Smooth muscle cell of the brain vasculature (primary cell): Measurements from ENCODE around the gene TSHZ1.

Experiments used
- DNase-seq: peaks from one replicate; pipeline ENCODE4 v3.0.0-alpha.2; 2012; ENCODE audit warnings: low read depth, low spot score

TSHZ1 gene

DNA sequence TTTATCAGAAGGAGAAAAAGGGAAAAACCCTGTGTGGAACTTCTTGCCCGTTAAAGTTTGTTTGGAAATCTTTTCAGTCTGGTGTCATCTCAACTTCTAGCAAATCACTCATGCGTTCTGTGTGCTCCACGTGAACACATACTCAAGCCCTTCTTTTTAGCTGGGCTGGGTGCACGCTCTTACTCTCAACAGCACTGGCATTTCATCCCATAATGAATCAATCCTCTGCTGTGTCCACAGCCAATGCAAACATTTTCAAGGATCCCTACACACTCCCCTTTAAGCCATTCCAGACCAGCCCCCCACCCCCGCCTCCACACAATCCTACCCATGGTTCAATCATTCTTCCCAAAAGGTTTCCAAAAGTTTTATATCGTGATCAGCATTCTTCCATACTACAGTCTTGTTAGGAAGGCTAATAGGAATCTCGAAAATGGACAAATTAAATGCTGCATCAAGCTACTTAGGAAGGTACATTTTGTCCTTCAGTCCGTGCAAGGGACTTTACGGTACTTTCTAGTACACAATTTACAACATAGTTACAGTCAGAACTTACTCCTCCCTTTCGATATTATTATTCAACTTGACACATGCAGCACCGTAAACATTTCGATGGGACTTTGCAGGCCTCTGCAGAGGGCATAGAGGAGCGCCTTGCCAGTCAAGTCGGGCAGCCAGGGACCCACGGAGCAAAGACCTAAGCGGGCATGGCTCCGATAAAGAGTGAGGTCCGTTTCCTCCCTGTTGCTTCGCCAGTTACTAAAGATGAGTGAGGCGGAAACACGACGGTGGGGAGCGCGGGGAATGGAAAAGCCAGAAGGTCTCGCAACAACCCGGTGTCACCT lies 3.1 kb upstream of the TSHZ1 start:
- no peak for DNase-seq

DNA sequence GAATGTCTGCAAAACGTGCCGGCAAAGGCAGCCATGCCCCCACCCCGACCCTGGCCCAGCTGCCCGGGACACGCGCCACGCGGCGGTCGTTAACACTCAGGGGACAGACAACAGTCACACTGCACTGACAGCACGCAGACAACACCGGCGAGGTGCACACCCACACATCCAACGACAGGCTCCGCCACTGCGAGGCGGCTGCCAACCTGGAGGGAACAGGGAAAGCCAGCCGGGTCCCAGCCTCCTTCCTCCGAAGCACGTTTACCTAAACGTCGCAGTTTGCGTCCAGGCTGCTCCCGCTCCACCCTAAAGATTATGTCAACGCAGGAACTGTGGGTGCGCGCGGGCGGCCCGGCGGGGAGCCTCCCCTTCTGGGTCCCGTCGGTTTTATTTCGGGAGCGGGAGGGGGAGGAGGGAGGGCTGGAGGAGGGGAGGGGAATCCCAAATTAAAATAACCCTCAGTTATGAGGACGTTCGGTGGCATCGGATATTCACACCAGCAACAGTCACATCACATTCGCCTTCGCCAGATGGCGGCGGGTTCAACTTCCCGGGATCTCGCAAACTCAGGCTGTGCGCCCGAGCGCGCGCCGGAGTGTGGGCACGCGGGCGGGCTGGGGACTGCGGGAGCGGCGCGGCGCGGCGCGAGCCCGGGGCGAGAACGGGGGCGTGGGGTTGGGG lies 2.3 kb upstream of the TSHZ1 start:
- no peak for DNase-seq

DNA sequence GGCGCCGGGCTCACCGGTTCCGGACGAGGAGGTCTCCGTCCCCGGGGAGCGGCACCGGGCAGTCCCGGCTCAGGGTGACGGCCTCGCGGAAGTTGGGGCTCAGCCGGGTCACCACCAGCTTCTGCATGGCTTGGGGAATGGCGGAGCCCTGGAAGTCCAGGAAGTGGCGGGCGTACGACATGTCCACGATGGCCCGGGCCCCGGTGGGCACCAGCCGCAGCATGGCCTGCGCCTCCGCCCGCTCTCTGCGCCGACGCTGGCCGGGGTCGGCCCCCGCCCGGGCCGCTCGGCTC lies 1.8 kb upstream of the TSHZ1 start:
- no peak for DNase-seq

DNA sequence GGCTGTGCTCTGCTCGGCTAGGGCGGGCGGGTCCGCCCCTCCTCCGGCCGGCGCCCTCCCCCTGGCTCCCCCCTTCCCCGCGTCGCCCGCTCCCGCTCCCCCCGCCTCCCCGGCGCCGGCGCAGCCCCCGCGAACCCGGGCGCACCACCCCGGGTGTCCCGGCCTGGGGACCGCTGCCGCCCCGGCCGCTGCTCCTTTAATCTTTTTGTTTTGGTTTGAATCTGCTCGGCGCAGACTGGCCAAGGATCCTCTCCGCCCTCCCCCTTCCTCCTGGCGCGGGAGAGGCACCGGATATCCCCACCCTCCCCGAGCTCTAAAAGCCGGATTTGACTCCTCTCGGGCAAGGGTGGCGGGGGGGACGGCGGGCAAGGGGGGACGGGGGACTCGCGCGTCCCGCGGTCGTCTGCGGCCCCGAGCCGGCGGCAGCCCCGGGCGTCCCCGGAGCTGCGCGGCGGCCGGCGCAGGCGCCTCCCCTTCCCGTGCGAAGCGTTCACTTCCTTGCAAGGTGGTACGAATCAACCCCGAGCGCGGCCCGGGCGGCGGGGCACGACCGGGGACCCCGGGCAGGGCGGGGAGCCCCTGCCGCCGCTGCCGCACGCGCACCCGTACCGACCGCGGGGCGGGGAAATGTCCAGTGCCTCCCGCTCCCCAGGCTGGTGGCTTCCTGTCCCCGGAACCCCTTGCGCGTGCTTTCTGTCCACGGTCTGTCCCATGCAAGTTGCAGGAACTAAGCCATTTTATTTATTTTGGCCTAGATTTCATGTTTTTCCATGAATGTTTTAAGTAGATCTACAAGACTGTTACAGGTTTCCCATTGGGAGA lies 1.3 kb upstream of the TSHZ1 start, which contains the start of gene PTGR3:
PTGR3 (minus strand) TSS at position 11 of the 822 bp plus-strand sequence. CDS start 81 bp downstream, outside the sequence.
- no peak for DNase-seq

DNA sequence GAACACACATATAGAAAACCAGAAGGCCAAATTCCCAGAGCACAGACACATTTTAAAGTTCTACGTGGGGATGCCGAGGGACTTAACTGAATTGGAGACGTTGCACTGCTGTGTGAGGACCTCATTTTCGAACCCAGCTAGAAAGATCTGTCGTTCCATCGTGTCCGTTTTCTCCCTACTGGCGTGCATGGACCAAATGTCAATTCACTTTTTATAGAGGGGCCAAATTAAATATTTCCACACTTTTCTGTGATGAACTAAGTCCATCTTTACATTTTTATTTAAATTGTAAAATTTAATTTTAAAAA lies 692 bp upstream of the TSHZ1 start:
- no peak for DNase-seq

DNA sequence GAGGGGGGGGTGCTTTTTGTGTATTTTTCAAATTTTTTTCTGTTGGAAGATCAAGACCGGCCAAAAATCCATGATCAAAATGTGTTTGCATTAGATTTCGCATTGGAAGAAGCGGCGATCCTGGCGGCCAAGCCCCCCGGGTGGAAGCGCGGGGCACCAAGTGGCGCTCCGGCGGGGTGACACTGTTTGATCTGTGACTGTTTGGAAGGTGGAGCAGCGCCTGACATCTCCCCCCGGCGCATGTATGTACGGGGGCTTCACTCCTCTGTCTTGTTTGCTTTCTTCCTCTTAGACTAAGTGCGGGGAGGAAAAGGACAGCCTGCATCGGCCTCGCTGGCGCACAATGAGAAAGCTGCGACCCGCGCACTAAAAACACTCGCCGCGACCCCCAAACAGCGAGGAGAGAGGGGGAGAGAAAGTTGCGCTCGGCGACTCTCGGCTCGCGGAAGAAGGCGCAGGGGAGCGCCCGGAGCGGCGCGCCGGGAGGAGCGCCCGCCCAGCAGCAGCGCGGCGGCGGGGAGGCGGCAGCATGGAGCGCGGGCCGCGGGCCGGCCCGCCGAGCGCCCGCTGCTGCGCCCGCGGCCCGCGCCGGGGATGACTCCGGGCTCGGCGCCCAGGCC lies 515 bp downstream of the TSHZ1 start:
- DNase-seq = no peak

DNA sequence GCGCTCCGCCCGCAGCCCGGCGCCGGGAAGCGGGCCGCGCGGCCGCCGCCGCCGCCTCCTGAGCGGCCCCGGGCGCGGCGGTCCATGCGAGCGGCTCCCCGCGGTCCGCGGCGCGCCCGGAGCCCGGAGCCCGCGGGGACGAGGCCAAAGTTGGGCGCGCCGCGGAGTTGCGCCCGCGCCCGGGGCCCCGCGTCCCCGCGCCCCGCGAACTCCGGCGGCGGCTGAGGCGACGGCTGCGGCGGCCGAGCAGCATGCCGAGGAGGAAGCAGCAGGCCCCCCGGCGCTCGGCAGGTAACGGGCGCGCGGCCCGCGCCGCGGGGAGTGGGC lies 992 bp downstream of the TSHZ1 start:
- no peak for DNase-seq

DNA sequence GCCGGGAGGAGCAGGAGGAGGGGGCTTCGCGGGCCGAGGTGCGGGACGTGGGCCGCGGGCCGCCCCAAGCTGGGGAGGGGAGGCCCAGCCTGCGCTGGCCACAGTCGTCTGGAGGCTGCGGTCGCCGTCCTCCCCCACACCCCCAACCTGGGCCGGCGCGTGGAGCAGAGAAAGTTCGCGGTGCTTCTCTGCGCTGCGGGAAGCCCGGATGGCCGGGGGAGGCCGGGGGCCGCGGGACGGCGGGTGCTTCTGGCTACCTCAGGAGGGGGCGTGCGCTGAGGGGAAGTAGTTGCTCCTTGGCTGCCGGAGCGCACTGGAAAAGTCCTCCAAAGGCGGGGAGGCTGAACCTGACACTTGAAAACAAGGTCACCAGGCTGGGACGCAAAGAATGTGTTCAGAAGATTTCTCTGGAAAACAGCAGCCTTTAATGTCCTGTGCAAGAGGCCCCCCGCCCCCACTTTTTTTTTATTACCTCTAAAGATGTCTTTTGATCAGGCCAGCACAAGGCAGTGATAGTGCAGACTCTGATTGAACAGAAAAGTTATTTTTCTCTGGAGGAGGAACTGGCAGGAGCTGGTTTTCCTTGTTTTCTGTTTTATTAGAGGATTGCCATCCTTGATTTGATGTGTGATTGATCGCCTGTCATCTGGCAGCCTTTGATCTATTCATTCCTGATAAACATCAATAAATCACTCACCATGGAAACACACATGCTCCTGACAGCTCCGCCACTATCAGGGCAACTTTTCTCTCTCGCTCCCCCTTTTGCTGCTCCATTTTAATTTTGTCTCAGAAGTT lies 1.6 kb downstream of the TSHZ1 start:
- DNase-seq = no peak

DNA sequence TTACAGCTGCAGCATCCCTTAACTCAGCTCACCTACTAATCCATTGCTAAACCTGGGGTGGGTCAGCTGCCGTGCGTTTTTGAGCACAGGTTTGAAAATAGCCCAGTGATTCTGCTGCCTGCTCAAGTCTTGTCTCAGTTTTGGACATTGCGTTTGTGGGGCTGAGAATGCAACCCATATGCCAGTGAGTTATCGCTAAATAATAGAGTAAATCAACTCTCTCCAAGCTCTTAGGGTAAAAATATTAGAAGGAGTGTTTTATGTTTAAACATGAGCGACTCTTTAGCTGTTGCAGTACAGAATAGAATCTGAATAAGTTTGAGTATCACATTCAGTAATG lies 2.1 kb downstream of the TSHZ1 start:
- no peak for DNase-seq

DNA sequence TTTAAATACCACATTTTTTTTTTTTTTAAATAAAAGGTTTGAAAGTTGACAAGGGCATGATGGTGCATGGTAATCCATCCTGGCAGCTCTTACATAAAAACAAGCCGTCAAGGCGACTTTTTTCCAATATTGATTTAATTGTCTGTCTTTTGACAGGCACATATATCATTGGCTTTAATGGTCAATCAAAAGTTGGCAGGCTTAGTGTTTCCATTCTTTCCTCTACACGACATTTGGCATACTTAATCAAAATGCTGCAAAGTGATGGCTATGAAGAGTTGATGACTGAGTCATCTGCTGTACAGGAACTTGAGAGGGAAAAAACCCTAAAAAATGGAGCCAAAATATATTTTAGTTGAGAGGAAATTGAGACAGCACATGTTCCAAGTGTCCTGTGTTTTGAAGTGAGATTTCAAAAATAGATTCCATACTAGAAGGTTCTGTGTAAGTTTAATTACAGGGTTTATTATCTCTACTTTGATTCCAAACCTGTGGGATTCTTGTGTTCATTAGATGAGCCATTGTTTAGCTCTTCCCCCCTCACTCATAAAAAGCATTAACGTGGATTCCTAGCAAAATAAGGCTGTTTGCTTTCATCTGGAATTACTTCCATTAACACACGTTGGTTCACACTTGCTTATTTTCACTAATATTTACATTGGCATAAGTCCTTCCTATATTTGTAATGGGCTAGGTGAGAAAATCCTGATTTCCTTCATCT lies 3.2 kb downstream of the TSHZ1 start:
- DNase-seq = no peak

DNA sequence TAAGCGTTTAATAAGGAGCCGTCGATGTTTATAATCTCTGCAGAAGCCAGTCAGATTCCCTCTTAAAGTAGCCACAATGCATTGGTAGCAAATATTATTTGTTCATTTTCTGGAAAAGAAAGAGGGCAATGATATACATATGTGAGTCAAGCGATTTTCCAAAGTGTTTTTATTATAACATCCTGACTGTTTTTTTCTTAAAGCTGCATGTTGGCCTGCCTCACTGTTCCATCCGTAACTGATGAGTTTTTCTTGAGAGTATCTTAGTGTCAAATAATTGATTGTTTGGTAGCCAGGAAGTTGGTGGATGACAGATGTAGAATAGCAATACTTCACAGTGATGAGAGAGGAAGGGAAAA lies 3.7 kb downstream of the TSHZ1 start:
- no peak for DNase-seq

DNA sequence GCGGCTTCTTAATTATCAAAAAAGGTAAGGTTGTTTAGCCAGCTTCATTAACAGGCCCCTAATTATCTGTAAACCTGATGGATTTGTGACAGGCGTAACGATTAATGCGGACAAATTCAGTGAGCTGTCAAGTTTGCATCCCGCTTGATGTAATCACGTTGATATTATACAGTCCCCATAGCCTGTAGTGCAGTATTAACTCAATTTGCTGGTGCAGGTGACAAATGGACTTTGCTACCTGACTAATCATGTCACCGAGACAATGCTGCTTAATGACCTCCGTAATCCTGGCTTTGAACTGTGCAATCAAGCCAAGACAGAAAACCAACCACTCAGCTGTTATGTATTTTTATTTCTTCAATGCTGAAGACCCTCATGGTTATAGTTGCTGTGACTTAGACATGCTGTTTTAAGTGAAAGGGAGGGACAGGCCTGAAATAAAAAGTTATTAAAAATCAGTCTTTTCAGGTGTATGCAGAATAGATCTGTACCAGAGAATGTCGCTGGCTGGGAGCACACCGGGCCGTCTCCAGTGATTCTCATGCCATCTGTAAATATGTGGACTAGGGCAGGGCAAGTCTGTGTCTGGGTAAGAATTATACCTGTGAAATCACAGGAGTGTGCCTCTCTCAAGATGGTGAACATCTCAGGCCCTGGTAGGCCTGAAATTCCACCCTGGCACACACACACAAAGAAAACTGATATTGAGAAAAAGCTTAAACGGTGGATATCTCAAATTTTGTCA lies 4.3 kb downstream of the TSHZ1 start:
- no peak for DNase-seq

DNA sequence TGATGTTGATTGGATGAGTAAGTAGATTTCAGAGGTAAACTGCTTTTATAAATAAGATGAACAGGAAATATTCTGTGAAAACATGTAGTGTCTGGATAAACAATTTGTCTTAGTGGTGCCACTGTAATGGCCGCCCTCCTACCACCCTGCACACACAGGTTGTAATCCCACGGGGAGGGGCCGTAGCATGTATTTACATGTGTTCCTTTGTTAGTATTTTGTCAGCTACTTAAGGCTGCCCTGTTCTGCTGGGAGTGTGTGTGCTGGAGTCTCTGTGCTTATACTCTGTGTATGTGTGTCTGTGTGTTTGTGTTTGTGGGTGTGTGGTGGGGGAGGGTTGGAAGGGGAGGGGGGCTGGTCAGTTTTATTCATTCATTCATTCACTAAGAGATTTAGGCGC lies 5.1 kb downstream of the TSHZ1 start:
- DNase-seq = no peak

DNA sequence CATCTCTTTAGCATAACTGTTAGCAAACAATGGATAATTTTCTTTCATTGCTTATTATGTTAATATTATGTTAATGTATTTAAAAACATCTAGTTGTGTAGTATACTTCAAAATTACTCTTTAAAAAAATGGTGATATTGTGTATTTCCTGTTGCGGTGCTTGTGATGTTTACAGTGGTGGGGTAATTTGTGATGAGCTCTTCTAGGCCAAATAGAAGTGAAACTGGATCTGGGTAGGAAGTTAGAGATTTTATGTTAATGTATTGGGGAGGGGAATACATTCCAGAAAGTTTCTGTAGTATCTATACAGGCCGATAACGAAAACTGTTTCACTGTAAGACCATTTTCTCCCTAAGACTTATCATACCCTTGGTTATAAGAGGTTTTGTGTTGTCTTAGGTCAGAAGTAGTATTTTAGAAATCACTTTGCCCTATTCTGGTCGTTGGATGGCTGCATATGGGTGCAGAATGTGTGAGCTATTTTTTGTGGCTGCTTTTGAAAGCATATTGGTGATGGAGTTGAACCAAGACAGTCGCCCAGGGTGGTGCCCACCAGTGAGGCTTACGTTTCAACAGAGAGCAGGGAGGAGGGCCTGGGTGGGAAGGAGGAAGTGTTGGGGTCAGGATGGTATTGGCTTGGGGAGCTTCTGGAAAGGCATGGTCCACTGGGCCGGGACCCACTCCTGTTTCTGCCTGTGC lies 5.8 kb downstream of the TSHZ1 start:
- no peak for DNase-seq

DNA sequence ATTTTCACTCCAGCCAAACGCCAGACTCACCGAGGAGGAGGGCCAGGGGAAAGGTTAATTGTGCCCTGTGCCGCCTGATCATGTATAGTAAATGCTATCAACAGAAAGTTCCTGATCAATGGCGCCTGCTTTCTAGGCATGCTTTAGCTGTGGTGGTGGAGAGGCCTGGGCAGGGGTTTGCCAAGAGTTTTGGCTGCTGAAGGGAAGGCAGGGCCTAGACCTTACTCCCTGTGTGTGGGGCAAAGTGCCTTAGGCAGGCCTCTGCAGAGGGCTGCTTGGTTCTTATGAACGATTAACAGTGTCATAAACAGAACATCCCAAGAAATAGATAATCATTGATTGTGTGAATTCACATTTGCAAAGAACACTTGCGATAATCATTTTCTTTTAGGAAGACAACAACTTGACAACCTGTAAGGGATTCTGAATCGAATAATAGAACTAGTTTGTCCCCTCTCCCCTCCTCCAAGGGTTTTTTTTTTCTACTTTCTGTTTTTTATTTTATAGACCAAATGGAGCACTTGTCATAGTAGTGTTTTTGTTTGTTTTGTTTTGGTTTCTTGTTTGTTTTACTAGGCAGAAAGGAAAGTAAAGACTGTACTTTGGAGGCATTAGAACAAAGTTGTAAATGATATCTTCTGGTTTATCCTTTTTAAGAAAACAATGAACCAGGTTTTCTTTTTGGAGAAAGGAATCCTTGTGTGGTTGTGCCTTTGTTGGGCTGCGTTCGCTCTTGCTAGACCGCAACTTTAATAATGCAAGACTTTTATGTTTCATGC lies 6.5 kb downstream of the TSHZ1 start:
- no peak for DNase-seq

DNA sequence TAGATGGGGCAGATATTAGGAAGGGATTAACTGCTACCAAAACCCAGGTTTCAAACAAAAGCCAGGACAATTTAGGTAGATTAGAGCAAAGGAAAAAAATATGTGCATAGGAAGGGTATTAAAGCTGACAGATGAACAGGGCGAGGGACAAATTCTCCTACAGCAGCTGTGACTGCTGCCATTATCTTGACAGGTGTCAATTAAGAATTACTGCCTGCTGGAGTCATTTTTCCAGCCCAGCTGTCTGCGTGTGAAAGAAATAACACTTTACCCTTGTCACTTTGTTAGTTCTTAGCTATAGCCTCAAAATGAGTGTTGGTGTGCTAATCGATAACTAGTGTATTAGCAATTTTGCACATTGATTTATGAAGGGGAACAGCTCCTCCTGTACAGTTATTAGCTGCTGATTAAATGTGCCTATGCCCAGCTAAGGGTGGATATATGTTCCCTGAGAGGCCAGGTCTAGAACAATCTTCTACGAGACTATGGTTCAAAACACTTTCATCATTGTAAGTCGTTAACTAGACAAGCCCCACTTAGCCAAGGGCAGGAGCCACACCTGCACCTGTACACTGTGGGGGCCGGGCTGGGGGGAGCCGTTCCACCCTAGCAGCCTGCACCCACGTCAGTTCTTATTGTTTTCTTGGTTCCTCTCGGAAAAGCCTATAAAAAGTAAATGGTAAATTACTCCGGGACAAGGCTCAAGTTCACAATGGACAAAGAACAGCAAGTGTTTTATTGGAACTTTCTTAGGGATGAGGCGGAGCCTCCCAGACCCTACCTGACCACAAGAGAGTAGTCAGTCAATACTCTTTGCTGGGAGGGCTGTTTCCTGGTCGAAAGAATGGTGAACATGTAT lies 7.7 kb downstream of the TSHZ1 start:
- DNase-seq = no peak

DNA sequence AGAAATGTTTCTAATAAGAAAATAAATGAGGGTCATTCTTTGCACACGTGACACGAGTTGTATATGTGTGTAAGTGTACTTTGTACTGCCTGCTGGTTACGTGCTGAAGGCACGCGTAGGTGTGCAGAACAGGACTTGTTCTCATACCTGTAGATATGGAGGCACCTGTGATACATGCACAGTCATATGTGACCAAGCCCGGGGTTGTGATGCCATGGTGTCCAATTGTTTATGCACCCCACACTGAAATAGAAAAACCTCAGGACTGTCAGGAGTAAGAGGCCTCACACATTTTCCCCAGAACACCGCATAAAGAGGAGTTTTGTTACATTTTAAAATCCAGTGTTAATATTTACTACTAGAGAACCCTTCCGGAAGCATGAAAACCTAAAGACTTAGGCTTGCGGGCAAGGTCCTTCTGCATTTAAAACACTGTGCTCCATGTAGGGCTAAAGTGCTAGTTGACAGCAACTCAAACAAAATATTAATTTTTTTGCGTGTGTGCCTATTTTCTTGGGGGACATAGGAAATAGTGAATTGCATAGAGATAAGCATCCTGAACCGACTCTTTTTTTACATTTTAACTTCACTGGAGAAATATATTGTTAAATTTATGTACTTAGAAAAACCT lies 9.3 kb downstream of the TSHZ1 start:
- DNase-seq = no peak
